Measurements from ENCODE around the gene GDPD3. TPM values are rescaled to one million over a fixed set of nuclear protein-coding genes. Genes with fewer than 3 reads are reported as not detected.
A peak's percentile ranks its signal among the peaks of the same experiment; 100 is the strongest.

GDPD3 gene
- total and polyA plus RNA-seq, 9 of the 15 experiments (the other 6 are each of a cell fraction or from before 2014, with no cell fraction given) = 0.47 to 3.9 (median 1.1) TPM

- TF ChIP-seq TRIM25 (IDR thresholded peaks at IDR 0.05; ENCODE audit: borderline replicate concordance) (no peak), CBFA2T3 (IDR thresholded peaks at IDR 0.05) (no peak), NFE2L1 (tag; IDR thresholded peaks at IDR 0.05; ENCODE audit: borderline replicate concordance, low read depth) (no peak), ARID4B (CRISPR knock-in tag; IDR thresholded peaks at IDR 0.05) (peak; percentile 92), DDX20 (tag; IDR thresholded peaks at IDR 0.05; ENCODE audit: low read depth) (no peak), DMBX1 (CRISPR knock-in tag; IDR thresholded peaks at IDR 0.05; ENCODE audit: borderline replicate concordance) (peak; percentile 41; the same call in 1 of the 2 replicates), BDP1 (IDR thresholded peaks at IDR 0.05; ENCODE audit: insufficient read depth, insufficient read length) (no peak), IRF9 (tag; IDR thresholded peaks at IDR 0.05) (no peak; the same call in 1 of the 2 replicates), NCOR1 (IDR thresholded peaks at IDR 0.05) (peak; percentile 46), TCF7L2 (IDR thresholded peaks at IDR 0.05; ENCODE audit: low read depth, low read length) (no peak), PHF20 (IDR thresholded peaks at IDR 0.05; ENCODE audit: partially characterized antibody) (peak; percentile 83), SMAD1 (IDR thresholded peaks at IDR 0.05; ENCODE audit: low read depth, low read length, partially characterized antibody) (no peak), ZNF347 (CRISPR knock-in tag; IDR thresholded peaks at IDR 0.05; ENCODE audit: low read depth) (no peak), E2F6 (IDR thresholded peaks at IDR 0.05; ENCODE audit: borderline replicate concordance in 1 of 2, extremely low read depth in 1 of 2, insufficient read depth in 1 of 2, insufficient read length in 1 of 2, low read depth in 1 of 2, low read length in 1 of 2, poor library complexity in 1 of 2, severe bottlenecking in 1 of 2) (peak; percentile 86 to 95), KDM2B (CRISPR knock-in tag; IDR thresholded peaks at IDR 0.05) (0 out of 2 replicates have a peak, but pooled peaks have one; percentile 76), NCOA2 (IDR thresholded peaks at IDR 0.05; ENCODE audit: partially characterized antibody in 2 of 2) (no peak), SP1 (CRISPR knock-in tag; IDR thresholded peaks at IDR 0.05) (peak; percentile 91), GTF2E2 (tag; IDR thresholded peaks at IDR 0.05) (peak; percentile 79; the same call in 1 of the 2 replicates)
Measured at GRCh38 chr16:30065102-30065942, 48.0 kb downstream of the GDPD3 start, which contains the start of gene ALDOA (continued).

All from K562 (cell line).